22Rv1 (cell line): ENCODE results near the gene HARBI1.

Experiments used
- H3K27ac ChIP-seq: fragments of 450-650 bp; 2 replicates; pipeline ENCODE4 v1.5.1; 2017
- ZFX ChIP-seq: fragments of 450-650 bp; IDR thresholded peaks from 2 replicates; pipeline ENCODE4 v1.6.1; 2017; ENCODE audit warnings: antibody characterized with exemption, borderline replicate concordance
- TF ChIP-seq, protein P1 (sequence below): fragments of 450-650 bp; IDR thresholded peaks from 2 replicates; pipeline ENCODE4 v1.5.1; 2017; ENCODE audit warnings: mild to moderate bottlenecking

The HARBI1 gene

DNA sequence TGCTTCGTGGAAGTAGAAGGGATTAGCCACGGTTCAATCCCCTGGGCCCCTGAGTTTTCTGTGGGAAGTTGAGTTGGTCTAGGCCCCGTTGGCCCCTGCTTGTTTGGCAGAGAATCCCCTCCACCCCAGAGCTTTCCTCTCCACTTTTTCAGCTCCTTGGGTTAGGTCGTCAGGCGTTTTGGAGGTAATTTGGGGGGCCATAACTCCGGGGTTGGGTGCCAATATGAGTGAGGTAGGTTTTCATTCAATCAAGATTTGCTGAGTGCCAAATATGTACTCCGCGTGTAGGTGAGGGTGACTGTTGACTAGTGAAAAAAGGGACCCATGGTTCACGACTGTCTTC is 916 bp upstream of the HARBI1 start:
- no peak for TF ChIP-seq ZFX
- TF ChIP-seq, protein P1, sequence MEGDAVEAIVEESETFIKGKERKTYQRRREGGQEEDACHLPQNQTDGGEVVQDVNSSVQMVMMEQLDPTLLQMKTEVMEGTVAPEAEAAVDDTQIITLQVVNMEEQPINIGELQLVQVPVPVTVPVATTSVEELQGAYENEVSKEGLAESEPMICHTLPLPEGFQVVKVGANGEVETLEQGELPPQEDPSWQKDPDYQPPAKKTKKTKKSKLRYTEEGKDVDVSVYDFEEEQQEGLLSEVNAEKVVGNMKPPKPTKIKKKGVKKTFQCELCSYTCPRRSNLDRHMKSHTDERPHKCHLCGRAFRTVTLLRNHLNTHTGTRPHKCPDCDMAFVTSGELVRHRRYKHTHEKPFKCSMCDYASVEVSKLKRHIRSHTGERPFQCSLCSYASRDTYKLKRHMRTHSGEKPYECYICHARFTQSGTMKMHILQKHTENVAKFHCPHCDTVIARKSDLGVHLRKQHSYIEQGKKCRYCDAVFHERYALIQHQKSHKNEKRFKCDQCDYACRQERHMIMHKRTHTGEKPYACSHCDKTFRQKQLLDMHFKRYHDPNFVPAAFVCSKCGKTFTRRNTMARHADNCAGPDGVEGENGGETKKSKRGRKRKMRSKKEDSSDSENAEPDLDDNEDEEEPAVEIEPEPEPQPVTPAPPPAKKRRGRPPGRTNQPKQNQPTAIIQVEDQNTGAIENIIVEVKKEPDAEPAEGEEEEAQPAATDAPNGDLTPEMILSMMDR, result peak; percentile 27
- peak overlapping the region; percentile 82 for H3K27ac ChIP-seq

DNA sequence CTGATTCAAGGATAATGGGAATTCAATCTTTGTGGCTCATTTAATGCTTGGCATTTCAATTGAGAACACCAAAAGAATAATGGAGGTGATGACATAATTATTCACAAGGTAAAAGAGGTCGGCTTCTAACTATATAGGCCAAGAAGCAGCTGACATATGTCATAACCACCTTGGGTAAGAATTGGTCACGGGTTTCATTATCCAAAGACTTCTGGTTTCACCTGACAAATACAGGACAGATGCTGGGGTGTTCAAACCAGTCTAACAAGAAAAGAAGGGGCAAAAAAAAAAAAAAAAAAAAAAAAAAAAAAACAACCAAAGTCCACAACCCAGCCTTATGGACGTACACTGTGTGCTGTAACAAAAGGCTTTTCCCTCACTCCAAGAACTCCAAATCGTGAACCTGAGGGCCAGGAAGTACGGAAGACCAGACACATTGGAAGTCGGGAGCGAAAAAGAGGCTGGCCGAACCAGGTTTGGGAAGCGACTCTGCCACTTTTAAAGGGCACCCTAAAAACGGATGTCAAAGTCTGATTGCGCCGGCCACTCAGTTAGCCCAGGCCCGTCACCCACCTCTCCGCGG is 385 bp downstream of the HARBI1 start:
- TF ChIP-seq, protein P1, result no peak
- no peak for TF ChIP-seq ZFX
- peak overlapping the region; percentile 82 for H3K27ac ChIP-seq

DNA sequence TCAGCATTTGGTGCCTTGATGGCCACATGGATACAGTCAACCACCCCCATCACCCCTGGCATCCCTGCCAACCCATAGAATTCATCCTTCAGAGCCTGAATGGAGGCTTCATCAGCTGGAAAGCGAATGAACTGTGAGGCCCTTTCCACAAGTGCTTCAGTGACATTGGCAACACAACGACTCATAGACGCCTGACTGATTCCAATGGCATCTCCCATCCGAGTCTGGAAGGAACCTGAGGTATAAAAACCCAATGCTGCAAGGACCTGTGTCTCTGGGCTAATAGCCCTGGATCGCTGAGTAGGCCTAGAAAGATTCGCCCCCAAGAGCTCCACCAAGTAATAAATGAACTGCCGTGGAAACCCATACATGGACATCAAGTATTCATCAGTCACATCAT is 1.3 kb downstream of the HARBI1 start:
- no peak for TF ChIP-seq ZFX
- TF ChIP-seq, protein P1, result no peak
- H3K27ac ChIP-seq, result no peak overlapping the region

DNA sequence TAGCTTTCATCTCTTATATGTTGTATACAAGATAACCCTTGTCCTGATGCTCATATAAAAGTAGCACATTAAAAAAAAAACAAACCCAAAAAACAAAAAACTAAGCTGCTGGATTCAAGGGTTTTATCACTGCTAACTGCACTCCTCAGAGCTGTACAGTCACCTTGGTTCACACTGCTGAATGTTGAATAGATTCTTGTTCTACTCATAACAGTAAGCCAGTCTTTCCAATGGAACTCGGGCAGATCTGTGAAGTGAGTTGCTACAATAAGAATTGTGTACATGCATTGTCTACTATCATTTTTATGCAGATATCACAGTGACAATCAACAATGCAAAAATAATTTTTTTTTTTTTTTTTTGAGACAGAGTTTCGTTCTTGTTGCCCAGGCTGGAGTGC is 4.7 kb downstream of the HARBI1 start:
- no peak overlapping the region for H3K27ac ChIP-seq
- TF ChIP-seq, protein P1, result no peak
- TF ChIP-seq ZFX, result no peak

DNA sequence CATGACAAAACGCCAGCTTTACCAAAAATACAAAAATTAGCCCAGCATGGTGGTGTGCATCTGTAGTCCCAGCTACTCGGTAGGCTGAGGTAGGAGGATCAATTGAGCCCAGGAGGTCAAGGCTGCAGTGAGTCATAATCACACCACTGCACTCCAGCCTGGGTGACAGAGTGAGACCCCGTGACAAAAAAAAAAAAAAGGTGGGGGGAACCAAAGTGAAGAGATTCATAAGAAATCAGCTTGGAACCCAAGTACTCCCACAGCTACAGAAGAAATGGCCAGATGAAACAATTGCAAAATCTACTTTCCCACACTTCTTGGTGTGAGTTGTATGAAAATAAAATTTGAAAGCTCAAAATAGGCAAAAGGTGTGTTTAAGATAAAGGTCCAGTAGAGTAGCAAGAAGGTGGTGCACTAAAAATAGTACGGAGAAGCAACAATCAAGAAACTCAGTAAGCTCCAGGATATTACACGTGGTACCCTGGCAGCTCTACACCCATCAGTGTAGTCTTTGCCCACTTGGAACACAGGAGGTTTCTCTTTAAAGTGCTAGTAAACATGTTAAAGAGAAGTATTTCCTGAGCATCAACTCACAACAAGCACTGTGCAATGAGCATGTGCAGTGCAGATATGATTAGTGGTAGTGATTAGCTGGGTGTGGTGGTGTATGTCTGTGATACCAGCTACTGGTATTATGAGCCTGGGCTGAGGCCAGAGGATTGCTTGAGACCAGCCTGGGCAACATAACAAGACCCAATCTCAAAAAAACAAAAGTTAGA is 5.3 kb downstream of the HARBI1 start:
- no peak overlapping the region for H3K27ac ChIP-seq
- TF ChIP-seq, protein P1, result no peak
- TF ChIP-seq ZFX, result no peak

DNA sequence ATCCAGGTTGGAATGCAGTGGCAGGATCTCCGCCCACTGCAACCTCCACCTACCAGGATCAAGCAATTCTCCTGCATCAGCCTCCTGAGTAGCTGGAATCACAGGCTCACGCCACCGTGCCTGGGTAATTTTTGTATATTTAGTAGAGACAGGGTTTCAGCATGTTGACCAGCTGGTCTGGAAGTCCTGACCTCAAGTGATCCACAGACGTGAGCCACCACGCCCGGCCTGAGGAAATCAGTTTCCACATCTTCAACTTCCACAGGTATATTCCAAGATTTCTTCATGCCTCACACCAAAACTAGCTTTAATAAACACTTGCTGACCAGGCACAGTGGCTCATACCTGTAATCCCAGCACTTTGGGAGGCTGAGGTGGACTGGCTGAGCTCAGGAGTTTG is 7.6 kb downstream of the HARBI1 start:
- no peak for TF ChIP-seq ZFX
- TF ChIP-seq, protein P1, result no peak
- no peak overlapping the region for H3K27ac ChIP-seq

DNA sequence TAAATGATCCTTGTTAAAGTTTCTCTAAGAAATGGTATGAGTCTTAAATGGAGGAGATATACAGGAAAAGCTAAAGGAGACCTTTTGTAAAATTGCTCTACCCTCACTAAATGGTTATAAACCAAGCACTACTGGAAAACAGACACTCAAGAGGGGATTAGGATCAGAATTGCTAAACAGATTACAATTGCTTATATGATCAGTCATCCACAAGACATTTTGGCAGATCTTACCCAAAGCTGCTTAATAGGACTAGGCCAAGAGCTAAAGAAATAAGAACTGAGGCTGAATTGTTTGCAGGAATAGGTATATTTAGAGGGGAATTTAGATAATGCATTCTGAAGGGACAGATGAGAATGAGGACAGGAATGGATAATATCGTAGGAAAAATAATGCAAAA is 9.5 kb downstream of the HARBI1 start:
- TF ChIP-seq ZFX, result no peak
- TF ChIP-seq, protein P1, result no peak
- no peak overlapping the region for H3K27ac ChIP-seq
